ENCODE measurements around the gene CACNA1D. TPM values are rescaled to one million over a fixed set of nuclear protein-coding genes. Genes with fewer than 3 reads are reported as not detected.
"Not testable (repeated sequence)": the region's sequence is repeated elsewhere in the genome, so short reads cannot be mapped to it uniquely, and the experiment has no call there.

Gene CACNA1D
- polyA plus RNA-seq, 1 donor (not counting 4 experiments of a cell fraction or from before 2014, with no cell fraction given) = 0.20 TPM

GRCh38 chr3:53659996-53660395 lies 165.6 kb downstream of the CACNA1D start:
- FAIRE-seq = no peak
- H3K27me3 ChIP-seq (ENCODE audit: control insufficient read depth, extremely low read depth, insufficient read depth, low read length) = no peaks in the 10 kb centered on the region
- dilution Hi-C loops (cut with MboI; ENCODE audit: extremely low pct_ligation_motif_present, low sequenced_read_pairs) = no loop called here

GRCh38 chr3:53661480-53661879 lies 167.1 kb downstream of the CACNA1D start:
- no peak overlapping the region for H3K4me2 ChIP-seq (ENCODE audit: control insufficient read depth, extremely low read depth, insufficient read depth, low read depth, low read length)
- H4K20me1 ChIP-seq (ENCODE audit: control insufficient read depth, extremely low read depth, insufficient read depth, low read length) = no peaks in the 10 kb centered on the region
- no peak overlapping the region for H3K27ac ChIP-seq (ENCODE audit: control insufficient read depth, insufficient read depth, low read length)
- dilution Hi-C loops (cut with MboI; ENCODE audit: extremely low pct_ligation_motif_present, low sequenced_read_pairs) = no loop called here
- H3K9me1 ChIP-seq (ENCODE audit: control insufficient read depth, extremely low read depth, insufficient read depth, low read length) = no peaks in the 10 kb centered on the region
- no peaks in the 10 kb centered on the region for H3K27me3 ChIP-seq (ENCODE audit: control insufficient read depth, extremely low read depth, insufficient read depth, low read length)
- DNase-seq (ENCODE audit: low read depth, low spot score) (no peak), FAIRE-seq (no peak)
- H3K4me1 ChIP-seq (ENCODE audit: control insufficient read depth, extremely low read depth, insufficient read depth, low read length) = no peaks in the 10 kb centered on the region
- no peak for TF ChIP-seq EZH2 (IDR thresholded peaks at IDR 0.05; ENCODE audit: low read length)
- peaks cover 2% of the 10 kb centered on the region for H3K9me3 ChIP-seq (ENCODE audit: control insufficient read depth, low read depth, low read length)
- no peak overlapping the region for H2AFZ ChIP-seq (ENCODE audit: control insufficient read depth, low read length)
- H3K4me3 ChIP-seq (ENCODE audit: control insufficient read depth in 2 of 3, extremely low read depth in 1 of 3, insufficient read depth in 2 of 3, low read depth in 1 of 3, low read length in 3 of 3) = no peak overlapping the region
- H3K9ac ChIP-seq (ENCODE audit: control insufficient read depth, extremely low read depth, insufficient read depth, low read length) = no peak overlapping the region
- no peaks in the 10 kb centered on the region for H3K36me3 ChIP-seq (ENCODE audit: control insufficient read depth in 2 of 2, extremely low read depth in 1 of 2, insufficient read depth in 2 of 2, low read length in 2 of 2)
- no peaks in the 10 kb centered on the region for H3K79me2 ChIP-seq (ENCODE audit: control insufficient read depth, insufficient read depth, low read length)

More at GRCh38 chr3:53659996-53660395, 165.6 kb downstream of the CACNA1D start:
- Histone ChIP-seq H3K9me3 (ENCODE audit: control insufficient read depth, low read depth, low read length) (peaks cover 2% of the 10 kb centered on the region), H3K9me1 (ENCODE audit: control insufficient read depth, extremely low read depth, insufficient read depth, low read length) (no peaks in the 10 kb centered on the region), H3K27ac (ENCODE audit: control insufficient read depth, insufficient read depth, low read length) (no peak overlapping the region), H3K4me1 (ENCODE audit: control insufficient read depth, extremely low read depth, insufficient read depth, low read length) (no peaks in the 10 kb centered on the region), H3K79me2 (ENCODE audit: control insufficient read depth, insufficient read depth, low read length) (no peaks in the 10 kb centered on the region), H3K36me3 (ENCODE audit: control insufficient read depth in 2 of 2, extremely low read depth in 1 of 2, insufficient read depth in 2 of 2, low read length in 2 of 2) (no peaks in the 10 kb centered on the region), H2AFZ (ENCODE audit: control insufficient read depth, low read length) (no peak overlapping the region), H3K4me2 (ENCODE audit: control insufficient read depth, extremely low read depth, insufficient read depth, low read depth, low read length) (no peak overlapping the region), H3K9ac (ENCODE audit: control insufficient read depth, extremely low read depth, insufficient read depth, low read length) (no peak overlapping the region), H3K4me3 (ENCODE audit: control insufficient read depth in 2 of 3, extremely low read depth in 1 of 3, insufficient read depth in 2 of 3, low read depth in 1 of 3, low read length in 3 of 3) (no peak overlapping the region), H4K20me1 (ENCODE audit: control insufficient read depth, extremely low read depth, insufficient read depth, low read length) (no peaks in the 10 kb centered on the region)
- TF ChIP-seq EZH2 (IDR thresholded peaks at IDR 0.05; ENCODE audit: low read length) = no peak
- no peak for DNase-seq (ENCODE audit: low read depth, low spot score)

GRCh38 chr3:53664812-53665211 lies 170.4 kb downstream of the CACNA1D start:
- H3K9ac ChIP-seq (ENCODE audit: control insufficient read depth, extremely low read depth, insufficient read depth, low read length); H3K9me1 ChIP-seq (ENCODE audit: control insufficient read depth, extremely low read depth, insufficient read depth, low read length); H3K4me2 ChIP-seq (ENCODE audit: control insufficient read depth, extremely low read depth, insufficient read depth, low read depth, low read length); H2AFZ ChIP-seq (ENCODE audit: control insufficient read depth, low read length); H3K79me2 ChIP-seq (ENCODE audit: control insufficient read depth, insufficient read depth, low read length); dilution Hi-C loops (cut with MboI; ENCODE audit: extremely low pct_ligation_motif_present, low sequenced_read_pairs); H3K36me3 ChIP-seq (ENCODE audit: control insufficient read depth in 2 of 2, extremely low read depth in 1 of 2, insufficient read depth in 2 of 2, low read length in 2 of 2); H3K9me3 ChIP-seq (ENCODE audit: control insufficient read depth, low read depth, low read length); H3K27ac ChIP-seq (ENCODE audit: control insufficient read depth, insufficient read depth, low read length); H3K4me1 ChIP-seq (ENCODE audit: control insufficient read depth, extremely low read depth, insufficient read depth, low read length); FAIRE-seq; H4K20me1 ChIP-seq (ENCODE audit: control insufficient read depth, extremely low read depth, insufficient read depth, low read length); DNase-seq (ENCODE audit: low read depth, low spot score); H3K27me3 ChIP-seq (ENCODE audit: control insufficient read depth, extremely low read depth, insufficient read depth, low read length); H3K4me3 ChIP-seq (ENCODE audit: control insufficient read depth in 2 of 3, extremely low read depth in 1 of 3, insufficient read depth in 2 of 3, low read depth in 1 of 3, low read length in 3 of 3): not testable (repeated sequence)
